NCI-H146 treated with DMSO at 0.1 percent for 48 hours (cell line): ENCODE data around the gene MORN1.

Source experiments
- DNase-seq: peaks from one replicate; lab custom pipeline; 2025; ENCODE audit not compliant: unreplicated experiment; lab: John Stamatoyannopoulos, UW

Gene MORN1

DNA sequence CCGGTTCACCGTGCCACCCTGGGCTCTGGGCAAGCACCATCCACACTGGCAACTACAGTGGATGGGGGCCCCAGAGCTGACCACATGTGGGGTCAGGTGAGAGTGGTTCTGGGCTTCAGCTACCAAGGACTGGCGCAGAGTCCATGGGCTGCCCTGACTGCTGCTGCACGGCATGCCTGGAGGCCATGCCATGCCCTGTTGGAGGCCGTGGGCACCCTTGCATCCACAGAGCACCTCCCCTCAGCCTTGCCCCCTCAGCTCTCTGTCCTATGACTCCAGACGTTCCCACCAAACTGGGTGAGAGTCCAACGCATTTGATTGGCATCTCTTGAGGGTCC lies 15.5 kb downstream of the MORN1 start:
- DNase-seq, result no peak

DNA sequence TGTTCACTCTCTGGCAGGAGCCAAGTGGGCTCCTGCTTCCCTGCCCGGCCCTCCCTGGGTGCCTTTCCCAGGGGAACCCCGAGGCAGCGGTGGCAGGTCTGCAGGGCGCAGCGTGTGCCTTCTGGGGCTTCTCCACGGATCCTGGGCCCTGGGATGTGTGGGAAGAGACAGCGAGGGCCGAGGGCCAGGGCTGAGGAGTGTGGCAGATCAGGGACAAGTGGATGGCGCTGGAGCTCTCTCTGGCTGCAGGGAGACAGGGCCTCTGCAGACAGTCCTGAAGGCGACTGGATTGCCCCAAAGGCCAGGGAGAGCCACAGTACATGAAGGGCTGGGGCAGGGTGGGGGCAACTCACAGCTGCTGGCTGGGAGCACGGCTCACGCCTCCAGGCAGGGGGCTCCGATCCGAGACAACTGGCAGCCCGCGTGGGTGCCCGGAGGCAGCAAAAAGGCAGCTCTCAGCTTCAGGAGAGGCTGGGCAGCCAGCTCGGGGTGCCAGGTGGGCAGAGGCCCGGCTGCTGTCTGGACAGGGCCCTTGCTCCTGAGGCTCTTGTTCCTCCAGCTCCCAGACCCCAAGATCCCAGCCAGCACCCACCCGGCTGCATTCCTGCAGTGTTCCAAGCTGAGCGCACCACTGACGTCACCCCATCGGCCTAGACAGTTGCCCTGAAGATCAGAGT lies 16.0 kb downstream of the MORN1 start:
- no peak for DNase-seq

DNA sequence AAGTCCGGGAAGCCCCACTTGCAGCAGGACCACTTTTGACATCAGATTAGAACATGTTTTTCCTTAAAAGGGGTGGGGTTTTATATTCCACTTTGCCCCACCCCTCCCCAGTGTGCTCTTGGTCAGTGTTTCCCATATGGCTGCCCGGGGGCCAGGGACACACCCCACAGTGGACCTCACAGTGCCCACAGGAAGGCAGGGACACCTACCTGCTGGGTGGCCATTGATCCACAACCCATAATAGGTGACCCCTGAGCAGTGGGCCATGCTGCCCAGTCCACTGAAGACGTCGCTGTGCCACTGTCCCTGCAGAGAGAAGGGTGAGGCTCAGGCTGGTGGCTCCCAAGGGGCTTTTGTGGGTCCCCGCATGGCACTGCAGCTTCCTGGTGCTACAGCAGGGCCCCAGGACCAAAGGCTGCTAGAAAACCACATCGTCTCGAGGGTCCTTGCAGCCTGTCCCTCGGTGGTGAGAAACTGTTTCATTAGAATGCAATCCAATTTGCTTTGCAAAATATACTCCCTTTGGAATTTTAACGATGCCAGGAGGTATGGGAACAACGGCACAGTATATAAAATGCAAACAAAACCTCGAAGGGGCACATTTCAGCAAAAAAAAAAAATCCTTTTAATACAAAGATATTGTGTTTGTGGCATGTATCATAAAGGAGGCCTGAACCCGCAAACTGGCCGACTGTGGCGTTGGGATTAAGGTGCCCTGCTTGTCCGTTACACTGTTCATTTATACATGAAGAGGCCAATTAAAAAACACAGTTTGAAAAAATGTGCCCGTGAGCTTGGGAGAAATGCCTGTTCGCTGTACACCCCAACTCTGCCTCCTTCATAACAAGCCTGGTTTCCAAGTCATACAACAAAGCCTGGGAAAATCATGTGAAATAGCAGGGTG lies 16.9 kb downstream of the MORN1 start:
- DNase-seq, result no peak

DNA sequence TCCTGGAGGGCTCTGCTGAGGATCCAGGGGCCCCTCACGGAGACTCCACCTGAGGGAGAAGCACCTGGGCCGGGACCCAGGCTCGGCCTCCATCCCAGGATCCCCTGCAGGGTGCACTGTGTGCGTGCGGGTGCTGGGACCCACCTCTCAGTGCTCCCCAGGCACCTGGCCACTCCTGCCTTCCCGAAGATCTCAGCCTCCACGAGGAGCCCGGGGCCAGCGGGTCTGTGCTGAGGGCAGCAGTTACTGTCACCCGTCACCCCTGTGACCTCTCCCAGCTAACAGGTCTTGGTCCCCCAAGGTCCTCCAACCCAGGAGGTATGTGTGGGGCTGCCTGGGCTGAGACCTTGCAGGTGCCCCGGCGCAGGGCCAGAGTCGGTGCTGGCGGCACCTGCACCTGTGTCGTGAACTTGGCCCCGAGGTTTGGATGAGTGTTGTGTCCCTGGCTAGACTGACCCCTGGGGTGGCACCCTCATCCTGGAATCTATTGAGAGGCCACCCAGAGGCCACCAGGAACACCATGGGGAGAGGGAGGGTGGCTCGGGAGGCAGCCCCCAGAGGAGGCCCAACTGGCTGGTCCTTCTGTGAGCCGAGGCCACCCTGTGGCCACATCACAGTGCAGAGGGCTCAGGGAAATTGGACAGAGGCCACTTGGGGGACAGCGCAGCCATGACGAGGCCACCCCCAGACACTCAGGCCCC lies 17.7 kb downstream of the MORN1 start:
- DNase-seq, result no peak

DNA sequence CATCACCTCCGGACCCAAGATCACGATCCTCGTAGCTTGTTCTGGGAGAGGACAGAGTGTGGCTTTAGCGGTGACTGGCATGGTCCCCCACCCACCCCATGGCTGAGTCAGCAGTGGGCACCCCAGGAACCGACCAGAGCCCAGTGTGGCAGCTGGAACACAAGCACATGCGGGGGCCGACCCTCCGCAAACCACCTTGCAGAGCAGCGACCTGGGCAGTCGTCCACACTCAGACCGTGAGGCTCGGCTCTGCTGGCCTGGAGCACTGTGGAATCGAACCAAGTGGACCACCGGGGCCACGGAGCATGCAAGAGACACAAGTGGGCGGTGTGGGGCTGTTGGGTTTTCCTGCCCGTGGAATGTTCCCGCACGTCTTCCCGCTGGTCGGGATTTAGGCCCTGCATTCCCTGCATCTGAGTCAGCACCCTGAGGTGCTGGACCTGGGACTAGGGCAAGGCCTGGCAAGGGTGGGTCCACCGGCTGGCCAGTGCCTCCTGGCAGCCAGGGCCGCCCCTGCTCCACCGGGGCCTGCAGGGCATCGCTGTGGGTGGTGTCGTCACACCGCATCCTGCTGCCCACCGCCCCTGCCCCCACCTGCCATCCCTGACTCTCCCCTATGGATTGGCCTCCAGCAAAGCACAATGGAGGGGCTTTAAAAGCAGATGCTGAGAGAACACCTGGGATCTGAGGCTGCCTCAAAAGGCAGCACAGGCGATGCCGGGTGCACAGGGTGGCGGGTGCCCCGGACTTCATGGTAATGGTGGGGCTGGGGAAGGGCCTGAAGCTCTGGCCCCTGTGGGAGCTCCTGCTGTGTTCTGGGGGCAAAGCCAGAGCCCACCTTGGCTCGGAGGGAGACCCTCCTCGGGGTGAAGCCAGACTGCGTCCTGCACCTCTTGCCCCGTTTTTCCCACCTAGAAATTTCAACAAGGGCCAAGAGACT lies 18.5 kb downstream of the MORN1 start:
- DNase-seq, result no peak

DNA sequence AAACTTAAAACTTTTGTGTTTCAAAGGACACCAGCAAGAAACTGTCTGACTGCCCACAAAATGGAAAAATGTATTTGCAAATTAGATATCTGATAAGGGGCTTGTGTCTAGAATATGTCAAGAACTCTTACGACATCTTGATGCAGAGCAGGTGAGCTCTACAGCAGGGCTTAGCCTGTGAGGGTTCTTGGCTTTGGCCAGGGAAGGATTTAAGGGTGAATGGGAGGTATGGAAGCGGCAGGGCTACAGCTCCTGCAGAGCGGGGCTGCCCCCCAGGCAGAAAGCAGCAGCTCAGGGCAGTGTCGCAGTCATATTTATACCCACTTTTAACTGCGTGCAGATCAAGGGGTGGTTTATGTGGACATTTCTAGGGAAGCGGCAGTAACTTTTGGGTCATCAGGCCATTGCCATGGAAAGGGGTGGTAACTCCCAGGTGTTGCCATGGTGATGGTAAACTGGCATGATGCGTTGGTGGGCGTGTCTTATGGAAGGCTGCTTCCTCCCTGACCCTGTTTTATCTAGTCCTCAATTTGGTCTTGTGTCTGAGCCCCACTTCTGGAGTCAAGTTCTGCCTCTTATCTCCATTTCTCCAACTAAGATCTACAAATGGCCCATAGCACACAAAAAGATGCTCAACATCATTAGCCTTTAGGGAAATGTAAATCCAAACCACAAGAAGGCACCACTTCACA lies 23.2 kb downstream of the MORN1 start:
- no peak for DNase-seq

DNA sequence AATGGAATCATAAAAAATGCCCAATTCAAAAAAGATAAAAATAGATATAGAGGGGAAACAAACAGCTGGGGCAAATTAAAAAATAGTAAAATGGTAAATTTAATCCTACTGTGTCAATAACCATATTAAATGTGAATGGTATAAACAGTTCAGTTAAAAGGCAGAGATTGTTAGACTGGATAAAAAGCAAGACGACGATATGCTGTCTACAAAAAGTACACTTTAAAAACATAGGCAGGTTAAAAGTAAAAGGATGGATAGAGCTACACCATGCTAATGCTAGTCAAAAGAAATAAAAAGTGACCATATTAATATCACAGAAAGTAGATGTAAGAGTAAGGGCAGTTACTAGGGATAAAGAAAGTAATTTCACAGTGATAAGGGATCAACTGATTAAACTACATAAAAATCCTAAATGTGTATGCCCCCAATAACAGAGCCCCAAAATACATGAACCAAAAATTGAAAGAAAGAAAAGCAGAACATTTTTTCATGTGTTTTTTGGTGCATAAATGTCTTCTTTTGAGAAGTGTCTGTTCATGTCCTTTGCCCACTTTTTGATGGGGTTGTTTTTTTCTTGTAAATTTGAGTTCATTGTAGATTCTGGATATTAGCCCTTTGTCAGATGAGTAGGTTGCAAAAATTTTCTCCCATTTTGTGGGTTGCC lies 27.4 kb downstream of the MORN1 start:
- no peak for DNase-seq

DNA sequence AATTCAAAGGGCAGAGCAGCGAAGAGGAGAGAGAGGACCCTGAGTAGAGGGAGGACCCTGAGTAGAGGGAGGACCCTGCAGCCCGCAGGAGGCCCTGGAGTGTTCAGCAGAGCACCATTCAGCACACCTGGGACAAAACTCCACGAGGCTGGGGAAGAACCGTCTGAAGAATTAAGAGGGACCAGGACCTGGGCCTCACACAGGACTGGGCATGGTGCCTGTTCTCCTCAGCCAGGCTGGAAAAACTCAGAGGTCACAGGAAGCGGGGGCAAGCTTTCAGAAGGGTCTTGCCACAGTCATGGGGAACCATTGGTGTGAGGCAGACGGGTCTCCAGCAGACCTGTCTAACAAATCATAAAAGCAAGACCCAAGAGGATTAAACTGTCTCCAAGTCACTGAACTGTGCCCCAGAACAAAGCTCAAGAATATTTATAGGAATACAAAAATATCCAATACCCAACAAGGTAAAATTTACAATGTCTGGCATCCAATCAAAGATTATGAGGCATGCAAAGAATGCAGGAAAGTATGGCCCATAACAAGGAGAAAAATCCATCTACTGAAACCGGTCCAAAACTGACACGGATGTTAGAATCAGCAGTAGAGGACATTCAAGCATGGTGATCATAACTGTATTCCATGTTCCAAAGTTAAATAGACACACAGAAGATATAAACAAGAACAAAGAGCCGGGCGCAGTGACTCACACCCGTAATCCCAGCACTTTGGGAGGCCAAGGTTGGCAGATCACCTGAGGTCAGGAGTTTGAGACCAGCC lies 30.6 kb downstream of the MORN1 start:
- no peak for DNase-seq

DNA sequence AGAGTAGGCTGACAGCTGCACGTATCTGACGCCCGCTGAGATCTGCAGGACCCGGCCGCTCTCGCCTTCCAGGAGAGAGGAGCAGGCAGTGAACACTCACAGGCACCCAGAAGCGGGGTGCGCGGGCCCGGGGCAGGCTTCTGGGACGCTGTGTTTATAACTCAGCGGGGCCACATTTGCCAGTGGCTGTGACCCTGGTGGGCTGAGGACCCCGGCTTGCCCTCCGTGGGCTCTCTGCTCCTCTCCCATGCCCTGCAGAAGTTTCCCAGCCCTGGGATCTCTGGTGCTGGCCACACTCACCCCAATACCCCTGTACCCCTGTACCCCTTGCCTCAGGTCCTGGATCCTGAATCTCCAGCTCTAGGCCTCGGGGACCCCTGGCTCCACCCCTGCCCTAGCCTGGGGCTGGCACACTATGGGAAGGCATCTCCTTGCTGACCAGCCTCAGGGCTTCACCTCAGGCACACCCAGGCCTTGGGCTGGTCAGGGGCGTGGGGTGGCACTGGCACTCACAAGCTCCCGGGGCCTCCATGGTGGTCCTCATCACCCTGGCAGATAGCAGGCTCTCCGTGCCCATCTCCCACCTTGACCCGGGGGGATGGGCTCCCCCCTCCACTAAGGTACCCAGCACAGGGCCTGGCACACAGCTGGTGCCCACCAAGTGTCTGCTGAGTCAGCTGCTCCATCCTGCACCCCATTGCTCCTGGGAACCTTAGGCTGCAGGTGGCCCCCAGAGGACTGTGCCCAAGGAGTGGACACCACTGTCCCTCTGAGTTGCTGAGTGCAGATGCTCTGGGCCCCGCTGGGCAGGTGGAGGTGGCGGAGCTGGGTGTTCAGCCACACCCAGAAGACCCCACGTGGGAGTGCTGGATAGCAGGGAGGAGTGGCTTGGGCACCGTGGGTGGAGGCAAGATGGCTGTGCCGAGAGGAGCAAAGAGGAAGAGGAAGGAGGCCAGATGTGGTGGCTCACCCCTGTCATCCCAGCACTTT lies 32.4 kb downstream of the MORN1 start:
- DNase-seq, result no peak

DNA sequence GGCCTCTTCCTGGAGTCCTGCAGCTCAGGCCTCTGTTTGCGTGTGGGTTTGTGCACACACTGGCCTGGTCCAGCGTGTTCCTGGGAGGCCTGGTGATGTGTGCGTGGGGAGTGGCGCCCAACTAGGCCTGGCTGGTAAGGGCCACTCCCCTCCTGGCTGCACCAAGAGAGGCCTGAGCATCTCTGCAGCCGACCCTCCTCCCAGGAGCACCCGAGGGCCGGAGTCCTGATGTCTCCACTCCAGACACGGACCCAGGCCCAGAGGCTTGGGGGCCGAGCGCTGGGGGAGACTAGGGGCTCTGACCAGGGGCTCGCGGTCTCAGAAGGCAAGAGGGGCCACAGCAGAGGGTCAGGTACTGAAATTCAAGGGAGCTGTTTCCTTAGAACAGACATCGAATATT lies 33.3 kb downstream of the MORN1 start:
- DNase-seq, result no peak

DNA sequence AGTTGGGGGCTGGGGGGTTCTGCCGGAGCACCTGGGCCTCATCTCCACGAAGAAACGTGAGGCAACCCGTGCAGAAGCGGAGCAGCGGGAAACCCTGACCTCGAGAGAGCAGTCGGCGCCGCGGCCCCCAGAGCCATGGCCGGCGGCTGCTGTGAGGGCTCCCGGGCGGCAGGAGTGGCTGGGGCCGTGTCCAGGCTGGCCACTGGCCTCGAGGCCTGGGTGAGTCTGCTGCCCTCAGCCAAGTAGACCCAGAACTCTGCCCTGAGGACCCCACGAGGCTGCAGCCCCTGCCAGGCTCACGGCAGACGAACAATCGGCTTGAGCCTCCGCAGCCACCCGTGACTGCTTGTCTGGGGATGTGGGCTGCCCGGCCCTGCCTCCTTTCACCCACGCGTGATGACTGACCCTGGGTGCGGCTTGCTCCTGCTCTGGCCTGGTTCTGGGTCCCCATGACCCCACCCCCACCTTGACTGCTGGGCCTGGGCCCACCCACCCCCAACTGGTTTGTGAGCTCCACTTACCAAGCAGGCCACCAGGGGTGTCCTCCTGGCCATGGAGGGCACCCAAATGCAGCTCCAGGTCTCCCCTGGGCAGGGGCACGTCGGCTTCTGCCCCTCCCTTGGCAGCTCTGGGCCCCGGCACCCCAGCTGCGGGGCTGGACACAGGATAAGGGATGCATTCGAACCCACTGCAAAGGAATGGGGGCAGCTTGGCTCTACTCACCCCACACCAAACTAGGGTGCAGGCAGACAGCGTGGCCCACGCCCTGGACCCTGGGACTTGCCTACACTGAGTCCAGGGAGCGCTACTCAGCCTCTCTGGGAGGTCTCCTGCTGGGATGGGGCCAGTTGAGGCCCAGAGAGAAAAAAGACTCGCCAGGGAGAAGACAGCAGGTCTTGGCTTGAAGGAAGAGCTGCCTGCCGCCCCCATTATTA lies 34.2 kb downstream of the MORN1 start:
- DNase-seq, result no peak

DNA sequence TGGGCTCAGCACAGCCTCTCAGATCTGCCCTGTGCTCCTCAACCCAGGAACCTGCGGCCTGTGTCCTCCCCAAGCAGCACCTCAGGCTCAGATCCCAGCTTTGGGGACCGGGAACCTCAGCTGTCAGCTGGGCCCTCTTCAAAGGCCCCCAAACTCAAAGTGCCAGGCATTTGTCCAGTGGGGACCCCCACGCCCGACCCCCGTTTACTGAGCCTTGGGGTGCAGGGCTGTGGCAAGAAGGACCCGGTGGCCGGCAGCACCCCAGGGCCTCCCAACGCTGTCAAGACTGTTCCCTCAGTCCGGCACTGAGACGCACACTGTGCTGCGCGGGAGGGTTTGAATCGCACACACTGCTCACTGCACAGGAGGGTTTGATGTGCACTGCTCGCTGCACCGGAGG lies 35.0 kb downstream of the MORN1 start:
- no peak for DNase-seq

DNA sequence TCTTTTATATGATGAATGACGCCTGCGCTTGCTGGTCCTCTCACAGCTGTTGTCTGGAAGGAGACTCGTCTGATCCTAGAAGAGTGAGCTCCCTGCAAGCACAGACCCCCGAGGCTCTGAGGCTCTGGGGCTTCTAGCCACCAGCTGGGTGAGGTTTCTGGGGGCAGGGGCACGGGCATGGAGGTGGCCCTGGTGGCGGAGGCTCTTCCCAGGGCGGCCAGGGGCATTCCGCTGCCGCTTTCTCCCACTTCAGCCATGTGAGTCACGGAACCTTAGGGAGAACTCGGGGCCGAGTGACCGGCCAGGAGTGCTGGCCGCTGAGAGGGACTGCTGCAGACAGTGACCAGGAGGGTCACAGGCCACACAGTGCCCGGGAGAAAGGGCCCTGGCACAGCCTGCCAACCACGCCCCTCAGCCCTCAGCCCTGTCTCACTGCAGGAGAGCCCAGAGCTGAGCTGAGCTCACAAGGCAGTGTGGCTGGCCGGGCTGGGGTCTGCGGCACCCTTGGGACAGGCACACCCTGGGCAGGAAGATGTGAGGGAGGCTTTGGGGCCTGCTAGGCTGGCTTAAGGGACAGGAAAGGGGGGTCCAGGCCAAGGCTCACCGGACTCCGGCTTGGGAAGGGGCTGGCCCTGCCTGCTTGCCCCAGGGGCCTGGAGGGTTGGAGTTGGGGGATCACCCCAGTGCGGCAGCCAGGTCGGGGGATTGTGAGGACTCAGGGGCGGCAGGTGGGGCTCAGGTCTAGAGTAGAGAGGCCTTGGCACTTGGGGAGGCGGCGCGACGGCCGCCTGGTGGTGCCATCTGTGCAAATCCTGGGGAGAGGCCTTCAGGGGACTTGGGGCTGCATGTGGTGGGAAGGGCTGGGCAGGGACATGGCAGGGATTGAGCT lies 35.7 kb downstream of the MORN1 start:
- no peak for DNase-seq

DNA sequence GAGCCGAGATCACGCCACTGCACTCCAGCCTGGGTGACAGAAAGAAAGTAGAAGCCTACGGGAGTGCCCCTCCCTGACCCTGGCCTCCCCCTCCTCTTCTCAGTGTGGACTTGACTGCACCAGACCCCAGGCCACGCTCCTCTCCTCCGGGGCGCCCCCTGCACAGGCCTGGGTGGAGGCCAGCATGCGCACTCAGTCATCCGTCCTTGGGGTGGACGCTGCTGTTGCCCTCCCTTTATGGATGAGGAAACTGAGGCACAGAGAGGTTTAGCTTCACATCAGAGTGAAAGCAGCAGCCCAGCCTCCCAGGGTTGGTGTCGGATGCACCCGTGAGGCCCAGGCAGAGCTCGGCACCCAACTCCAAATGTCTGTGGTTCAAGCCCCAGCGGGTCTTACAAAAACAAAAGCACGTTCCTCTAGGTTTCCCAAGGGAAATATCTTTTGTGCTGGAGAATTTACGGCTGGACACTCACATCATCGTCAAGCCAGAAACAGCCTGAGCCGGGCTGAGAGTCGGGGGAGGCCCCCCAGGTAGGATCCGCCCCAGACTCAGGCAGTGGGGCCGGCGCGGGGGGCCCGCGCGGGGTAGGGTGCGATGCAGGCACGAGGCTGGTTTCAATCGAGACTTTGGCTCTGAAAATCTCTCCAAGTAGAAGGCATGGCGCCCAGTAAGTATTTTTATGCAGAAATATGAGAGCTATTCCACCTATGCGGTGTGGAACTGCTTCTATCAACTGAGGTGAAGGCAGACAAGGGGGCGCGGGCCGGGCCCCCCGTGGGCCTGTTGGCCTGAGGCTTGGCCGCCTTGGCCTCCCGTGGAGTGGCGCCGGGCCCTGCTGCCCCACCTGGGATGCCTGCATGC lies 36.6 kb downstream of the MORN1 start:
- DNase-seq, result no peak
